GM19043 (cell line): ENCODE measurements around the gene AGXT2.
"Not testable (repeated sequence)": the region's sequence is repeated elsewhere in the genome, so short reads cannot be mapped to it uniquely, and the experiment has no call there.

Source experiments
- ATAC-seq: cut with Tn5 transposase; IDR thresholded peaks from one replicate; pipeline ENCODE4 v1.9.1; 2021; ENCODE audit warnings: low read depth; ENCODE audit not compliant: unreplicated experiment

The AGXT2 gene

GRCh38 chr5:34978681-34979080 is 69.1 kb downstream of the AGXT2 start:
- ATAC-seq, result no peak

- peak; percentile 97 for ATAC-seq
Observed at GRCh38 chr5:34977934-34978613, 69.7 kb downstream of the AGXT2 start.

- ATAC-seq, result no peak
Observed at GRCh38 chr5:34976347-34976746, 71.4 kb downstream of the AGXT2 start.

- ATAC-seq, result not testable (repeated sequence)
Observed at GRCh38 chr5:34971655-34972054, 76.1 kb downstream of the AGXT2 start.

GRCh38 chr5:34970552-34970951 is 77.2 kb downstream of the AGXT2 start:
- no peak for ATAC-seq

GRCh38 chr5:34968258-34968657 is 79.5 kb downstream of the AGXT2 start:
- ATAC-seq, result no peak

- no peak for ATAC-seq
Observed at GRCh38 chr5:34967540-34967939, 80.2 kb downstream of the AGXT2 start.

- ATAC-seq, result peak; percentile 95
Observed at GRCh38 chr5:34959323-34959722, 88.4 kb downstream of the AGXT2 start.

GRCh38 chr5:34957857-34958690 is 89.7 kb downstream of the AGXT2 start:
- no peak for ATAC-seq

GRCh38 chr5:34957321-34957720 is 90.4 kb downstream of the AGXT2 start:
- ATAC-seq, result no peak
